ENCODE measurements around the gene CFAP299.
A peak's percentile ranks its signal among the peaks of the same experiment; 100 is the strongest.

CFAP299 gene

DNA sequence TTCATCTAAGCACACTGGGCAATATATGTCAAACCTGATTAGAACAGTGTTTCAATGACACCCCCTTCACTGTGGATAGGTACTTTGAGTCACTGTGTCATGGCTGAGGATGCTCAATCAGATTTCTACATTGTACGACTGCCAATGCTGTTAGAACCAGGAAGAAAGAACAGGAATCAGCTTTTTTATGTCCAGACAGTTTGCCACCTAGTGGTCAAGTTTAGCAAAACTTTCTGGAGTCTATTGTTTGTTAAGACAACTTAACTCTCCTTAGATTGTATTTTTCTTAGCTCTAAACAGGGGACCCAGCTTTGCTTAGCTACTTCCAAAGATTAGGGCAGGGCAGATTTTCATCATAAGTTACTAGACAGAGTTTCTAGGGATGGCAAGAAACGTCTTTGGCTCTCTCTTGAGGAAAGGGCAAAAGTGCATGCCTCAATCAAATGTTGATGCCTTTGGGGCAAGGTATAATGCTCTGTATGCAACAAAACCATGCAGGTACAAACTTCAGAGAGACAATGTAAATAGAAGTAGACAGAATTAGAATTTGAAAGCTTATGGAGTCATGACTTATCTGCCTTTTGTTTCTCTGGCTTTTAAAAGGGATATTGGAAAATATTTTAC, 654.5 kb downstream of the CFAP299 start:
- no peak overlapping the region for H3K4me3 ChIP-seq (ENCODE audit: control insufficient read depth, low read depth, low read length)
- peak; percentile 47 for DNase-seq (ENCODE audit: low read depth)
- TF ChIP-seq, protein P1, sequence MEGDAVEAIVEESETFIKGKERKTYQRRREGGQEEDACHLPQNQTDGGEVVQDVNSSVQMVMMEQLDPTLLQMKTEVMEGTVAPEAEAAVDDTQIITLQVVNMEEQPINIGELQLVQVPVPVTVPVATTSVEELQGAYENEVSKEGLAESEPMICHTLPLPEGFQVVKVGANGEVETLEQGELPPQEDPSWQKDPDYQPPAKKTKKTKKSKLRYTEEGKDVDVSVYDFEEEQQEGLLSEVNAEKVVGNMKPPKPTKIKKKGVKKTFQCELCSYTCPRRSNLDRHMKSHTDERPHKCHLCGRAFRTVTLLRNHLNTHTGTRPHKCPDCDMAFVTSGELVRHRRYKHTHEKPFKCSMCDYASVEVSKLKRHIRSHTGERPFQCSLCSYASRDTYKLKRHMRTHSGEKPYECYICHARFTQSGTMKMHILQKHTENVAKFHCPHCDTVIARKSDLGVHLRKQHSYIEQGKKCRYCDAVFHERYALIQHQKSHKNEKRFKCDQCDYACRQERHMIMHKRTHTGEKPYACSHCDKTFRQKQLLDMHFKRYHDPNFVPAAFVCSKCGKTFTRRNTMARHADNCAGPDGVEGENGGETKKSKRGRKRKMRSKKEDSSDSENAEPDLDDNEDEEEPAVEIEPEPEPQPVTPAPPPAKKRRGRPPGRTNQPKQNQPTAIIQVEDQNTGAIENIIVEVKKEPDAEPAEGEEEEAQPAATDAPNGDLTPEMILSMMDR (IDR thresholded peaks at IDR 0.05; ENCODE audit: control insufficient read depth, insufficient read depth, low read depth, low read length, missing control alignments), result peak; percentile 54

DNA sequence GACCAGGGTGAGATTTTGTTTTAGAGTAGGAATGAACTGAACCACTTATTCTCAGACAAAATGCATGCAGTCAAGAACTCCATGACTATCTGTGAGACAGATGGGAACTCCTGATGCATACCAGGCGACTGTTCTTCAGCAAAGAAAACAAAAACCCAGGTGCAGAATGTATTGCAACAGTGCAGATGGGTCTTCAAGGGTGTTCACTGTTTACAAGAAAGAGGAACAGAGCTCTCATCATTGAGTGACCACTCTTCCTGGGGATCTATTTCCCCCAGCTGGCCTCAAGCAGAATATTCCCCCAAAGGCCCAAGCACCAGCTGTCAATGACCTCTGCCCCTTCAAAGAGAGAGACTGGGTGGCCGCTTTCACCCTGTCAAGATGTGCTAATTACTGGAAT, 655.3 kb downstream of the CFAP299 start:
- no peak for DNase-seq (ENCODE audit: low read depth)

DNA sequence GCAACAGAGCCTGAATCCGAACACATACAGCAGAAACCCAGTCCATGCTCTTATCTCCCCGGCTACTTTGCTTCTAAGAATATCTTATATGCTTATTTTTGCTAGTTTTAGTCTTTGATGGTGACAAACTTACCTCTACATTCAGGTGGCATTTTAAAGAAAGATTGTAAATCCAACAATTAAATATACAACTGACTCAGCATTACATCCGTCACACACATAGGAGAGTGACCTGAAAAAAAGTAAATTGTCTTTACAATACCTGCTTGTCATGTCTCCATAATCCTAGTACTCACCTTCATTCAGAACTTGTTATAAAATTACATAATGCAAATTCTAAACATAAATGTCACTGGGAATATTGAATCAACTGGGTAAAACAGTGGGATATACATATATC, 664.4 kb downstream of the CFAP299 start:
- no peak for DNase-seq (ENCODE audit: low read depth)
- TF ChIP-seq, protein P1 (IDR thresholded peaks at IDR 0.05; ENCODE audit: control insufficient read depth, insufficient read depth, low read depth, low read length, missing control alignments), result no peak
- no peak overlapping the region for H3K4me3 ChIP-seq (ENCODE audit: control insufficient read depth, low read depth, low read length)

More for the DNA sequence above, 655.3 kb downstream of the CFAP299 start:
- TF ChIP-seq, protein P1 (IDR thresholded peaks at IDR 0.05; ENCODE audit: control insufficient read depth, insufficient read depth, low read depth, low read length, missing control alignments), result no peak
- no peak overlapping the region for H3K4me3 ChIP-seq (ENCODE audit: control insufficient read depth, low read depth, low read length)

DNA sequence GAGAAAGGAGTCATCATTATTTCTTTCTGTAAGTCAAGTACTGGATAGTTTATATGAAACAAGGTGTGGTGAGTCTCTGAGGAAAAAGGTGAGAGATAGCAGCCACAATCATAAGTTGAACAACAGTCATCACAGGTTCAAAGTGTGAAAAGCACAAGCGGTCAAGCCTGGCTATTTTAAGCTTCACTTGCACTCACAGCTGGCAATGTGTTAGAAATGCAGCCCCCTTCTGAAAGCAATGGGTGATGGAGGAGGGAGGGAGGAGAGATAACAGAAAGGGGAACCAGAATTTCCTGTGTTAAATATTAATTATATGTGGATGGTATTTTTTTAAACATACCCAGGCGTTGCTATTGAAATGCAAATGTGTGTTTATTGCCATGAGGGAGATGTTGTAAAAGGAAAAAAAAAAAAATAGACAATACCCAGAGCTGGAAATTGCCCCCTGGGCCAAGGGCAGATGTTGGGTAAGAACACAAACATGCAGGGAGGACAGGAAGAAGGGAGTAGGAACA, 668.1 kb downstream of the CFAP299 start:
- H3K4me3 ChIP-seq (ENCODE audit: control insufficient read depth, low read depth, low read length), result no peak overlapping the region
- no peak for DNase-seq (ENCODE audit: low read depth)
- TF ChIP-seq, protein P1 (IDR thresholded peaks at IDR 0.05; ENCODE audit: control insufficient read depth, insufficient read depth, low read depth, low read length, missing control alignments), result no peak

DNA sequence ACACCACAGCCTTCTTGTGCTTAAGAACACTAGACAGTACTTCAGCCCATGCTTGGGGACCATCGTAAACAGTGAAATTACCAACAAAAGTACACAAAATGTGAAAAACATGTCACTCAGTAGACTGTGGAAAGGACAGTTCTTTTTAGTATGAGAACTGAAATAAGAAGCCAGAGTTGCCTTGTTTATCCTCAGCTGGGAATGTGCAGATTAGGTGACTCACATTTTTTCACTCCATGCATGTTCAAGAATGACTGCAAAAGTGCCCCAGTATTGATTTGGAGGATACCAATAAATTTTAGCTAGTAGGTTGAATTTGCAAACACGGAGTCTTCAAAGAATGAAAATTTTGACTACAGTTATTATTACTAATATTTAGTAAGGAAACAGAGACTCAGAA, 671.9 kb downstream of the CFAP299 start:
- TF ChIP-seq, protein P1 (IDR thresholded peaks at IDR 0.05; ENCODE audit: control insufficient read depth, insufficient read depth, low read depth, low read length, missing control alignments), result no peak
- no peak overlapping the region for H3K4me3 ChIP-seq (ENCODE audit: control insufficient read depth, low read depth, low read length)
- no peak for DNase-seq (ENCODE audit: low read depth)
